Thoracic aorta (tissue), 2 donors: Measurements from ENCODE around the gene LAMA4. TPM values are rescaled to one million over a fixed set of nuclear protein-coding genes. Genes with fewer than 3 reads are reported as not detected.

Source experiments
- ATAC-seq: fragments of 150-250 bp; one replicate; pipeline ENCODE4 v1.8.0; 2017; ENCODE audit warnings: low read depth; ENCODE audit not compliant: insufficient number of reproducible peaks, low FRiP score
- DNase-seq: peaks from one replicate; pipeline ENCODE4 v3.0.0-alpha.2; 2020; ENCODE audit warnings: low spot score
- H3K27ac ChIP-seq, 2 donors: fragments of 200-600 bp; sonication (generic); 1 replicate in 1 of 2; 2 replicates in 1 of 2; pipeline ENCODE4 v1.5.1; 2016; ENCODE audit warnings: mild to moderate bottlenecking in 2 of 2, moderate library complexity in 2 of 2
- H3K27me3 ChIP-seq: fragments of 200-600 bp; sonication (generic); replicated peaks from 2 replicates; pipeline ENCODE4 v1.6.0; 2016; ENCODE audit warnings: mild to moderate bottlenecking; ENCODE audit not compliant: insufficient read depth
- H3K36me3 ChIP-seq: fragments of 200-600 bp; sonication (generic); one replicate; pipeline ENCODE4 v1.5.1; 2016
- H3K4me1 ChIP-seq, 2 donors: fragments of 200-600 bp; sonication (generic); 1 replicate in 1 of 2; 2 replicates in 1 of 2; pipeline versions ENCODE4 v1.5.1 to v1.6.0; 2016; ENCODE audit warnings: low read depth in 2 of 2, mild to moderate bottlenecking in 1 of 2; ENCODE audit not compliant: control insufficient read depth in 1 of 2
- H3K4me3 ChIP-seq: fragments of 200-600 bp; sonication (generic); 2 replicates; pipeline ENCODE4 v1.5.1; 2016; ENCODE audit warnings: mild to moderate bottlenecking
- H3K9me3 ChIP-seq: fragments of 200-600 bp; sonication (generic); 2 replicates; pipeline ENCODE4 v1.5.1; 2016
- CTCF ChIP-seq: fragments of 200-600 bp; sonication (generic); IDR thresholded peaks from one replicate; pipeline ENCODE4 v1.5.1; 2019; ENCODE audit warnings: antibody characterized with exemption
- total RNA-seq, 2 donors: library from RNA; depleted of rRNA; stranded (reverse); fragments of >200 nt; gene quantifications; one replicate each; pipeline versions ENCODE4 v1.1.0 to v1.2.3, GENCODE V29; 2016

Gene LAMA4
- total RNA-seq, 2 donors from 2014 or later = 34.9 to 66.7 TPM

- no peak for ATAC-seq
- TF ChIP-seq CTCF = no peak
Observed at GRCh38 chr6:112272799-112273198, 18.4 kb upstream of the LAMA4 start.

DNA sequence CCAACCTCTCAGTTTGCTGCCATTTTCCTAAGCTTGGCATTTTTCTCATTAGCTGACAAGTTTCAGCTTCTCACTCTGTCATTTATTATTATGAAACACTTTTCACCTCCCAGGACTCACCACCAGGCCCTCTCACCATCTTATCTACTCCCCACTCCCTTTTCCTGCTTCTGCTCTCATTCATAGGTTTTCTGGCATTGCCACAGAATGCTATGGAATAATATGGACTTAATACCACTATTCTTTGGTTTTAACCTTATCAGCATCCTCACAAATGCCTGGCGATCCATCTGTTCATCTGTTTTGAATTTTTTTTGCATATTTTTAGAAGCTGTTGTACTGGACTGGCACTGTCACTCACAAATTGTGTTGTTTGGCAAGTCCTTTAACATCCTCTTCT, 16.4 kb upstream of the LAMA4 start:
- no peak for ATAC-seq
- no peak overlapping the region for H3K27ac ChIP-seq

More at GRCh38 chr6:112272799-112273198, 18.4 kb upstream of the LAMA4 start:
- DNase-seq = no peak
- H3K4me3 ChIP-seq = no peak overlapping the region
- no peak overlapping the region for H3K27ac ChIP-seq
- no peaks in the 10 kb centered on the region for H3K4me1 ChIP-seq
- no peaks in the 10 kb centered on the region for H3K36me3 ChIP-seq
- no peaks in the 10 kb centered on the region for H3K9me3 ChIP-seq
- H3K27me3 ChIP-seq = no peaks in the 10 kb centered on the region

GRCh38 chr6:112269979-112270566, 15.7 kb upstream of the LAMA4 start:
- Histone ChIP-seq H3K4me3 (no peak overlapping the region), H3K4me1 (no peaks in the 10 kb centered on the region), H3K36me3 (no peaks in the 10 kb centered on the region), H3K27me3 (no peaks in the 10 kb centered on the region), H3K27ac (no peak overlapping the region), H3K9me3 (no peaks in the 10 kb centered on the region)
- ATAC-seq (no peak), DNase-seq (no peak)
- no peak for TF ChIP-seq CTCF

More for the DNA sequence above, 16.4 kb upstream of the LAMA4 start:
- TF ChIP-seq CTCF = no peak
- Histone ChIP-seq H3K36me3 (no peaks in the 10 kb centered on the region), H3K4me1 (no peaks in the 10 kb centered on the region), H3K27me3 (no peaks in the 10 kb centered on the region), H3K9me3 (no peaks in the 10 kb centered on the region), H3K4me3 (no peak overlapping the region)
- DNase-seq = no peak

GRCh38 chr6:112269114-112269513, 14.7 kb upstream of the LAMA4 start:
- Histone ChIP-seq H3K27me3 (no peaks in the 10 kb centered on the region), H3K4me1 (no peaks in the 10 kb centered on the region), H3K4me3 (no peak overlapping the region), H3K9me3 (no peaks in the 10 kb centered on the region), H3K27ac (no peak overlapping the region), H3K36me3 (no peaks in the 10 kb centered on the region)
- ATAC-seq = no peak
- no peak for DNase-seq
- TF ChIP-seq CTCF = no peak

DNA sequence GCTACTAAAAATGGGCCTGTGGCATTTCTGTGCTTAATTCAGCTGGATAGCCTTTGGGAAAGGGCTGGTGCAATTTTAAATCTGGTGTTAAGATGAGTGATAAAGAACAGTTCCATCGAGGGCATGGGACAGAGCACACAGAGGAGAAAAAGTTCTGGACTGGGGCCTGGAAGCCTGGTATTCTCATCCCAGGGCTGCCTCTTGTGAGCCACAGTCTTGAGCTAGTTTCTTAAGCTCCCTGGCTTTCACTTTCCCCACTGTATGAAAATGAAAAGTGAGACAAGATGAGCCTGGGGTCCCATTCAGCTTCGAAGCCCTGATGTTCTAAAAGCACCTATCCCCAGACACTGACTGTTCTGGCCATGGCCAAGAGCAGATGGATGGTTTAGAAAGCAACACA, 14.3 kb upstream of the LAMA4 start:
- TF ChIP-seq CTCF = no peak
- H3K27me3 ChIP-seq = no peaks in the 10 kb centered on the region
- H3K9me3 ChIP-seq = no peaks in the 10 kb centered on the region
- H3K4me1 ChIP-seq = no peaks in the 10 kb centered on the region
- no peak overlapping the region for H3K27ac ChIP-seq
- ATAC-seq (no peak), DNase-seq (no peak)
- no peak overlapping the region for H3K4me3 ChIP-seq
- no peaks in the 10 kb centered on the region for H3K36me3 ChIP-seq
